ENCODE measurements around the gene KTN1. TPM values are rescaled to one million over a fixed set of nuclear protein-coding genes. Genes with fewer than 3 reads are reported as not detected.

The KTN1 gene
- total RNA-seq, 1 donor from 2014 or later = 155 TPM

DNA sequence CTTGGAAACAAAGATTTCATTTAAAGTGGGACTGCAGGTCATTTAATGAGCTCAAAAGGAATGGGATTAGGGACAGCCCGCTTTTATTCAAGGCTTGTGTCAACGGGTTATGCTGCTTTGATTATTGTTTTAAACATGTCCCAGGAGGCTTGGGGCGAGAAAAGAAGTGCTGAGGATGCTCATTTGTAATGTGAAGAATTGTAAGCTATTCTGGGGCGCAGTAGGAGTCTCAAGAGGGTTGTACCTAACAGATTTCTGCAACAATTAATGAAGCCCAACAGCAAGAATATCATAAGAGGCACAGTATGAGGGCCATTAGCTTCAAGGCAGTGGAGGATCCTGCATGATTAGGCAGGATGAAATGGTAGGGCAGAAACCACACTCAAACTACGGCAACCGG, 122.5 kb downstream of the KTN1 start:
- Mint-ChIP-seq H3K27ac (no peak overlapping the region), H3K27me3 (no peaks in the 10 kb centered on the region), H3K4me3 (ENCODE audit: low read depth) (no peak overlapping the region), H3K9me3 (ENCODE audit: low read depth) (no peaks in the 10 kb centered on the region), H3K4me1 (ENCODE audit: low read depth) (peaks cover 2% of the 10 kb centered on the region), H3K36me3 (ENCODE audit: insufficient read depth) (peaks cover 12% of the 10 kb centered on the region)
- no peak for DNase-seq (ENCODE audit: low spot score, unreplicated experiment)
- TF ChIP-seq, protein P1, sequence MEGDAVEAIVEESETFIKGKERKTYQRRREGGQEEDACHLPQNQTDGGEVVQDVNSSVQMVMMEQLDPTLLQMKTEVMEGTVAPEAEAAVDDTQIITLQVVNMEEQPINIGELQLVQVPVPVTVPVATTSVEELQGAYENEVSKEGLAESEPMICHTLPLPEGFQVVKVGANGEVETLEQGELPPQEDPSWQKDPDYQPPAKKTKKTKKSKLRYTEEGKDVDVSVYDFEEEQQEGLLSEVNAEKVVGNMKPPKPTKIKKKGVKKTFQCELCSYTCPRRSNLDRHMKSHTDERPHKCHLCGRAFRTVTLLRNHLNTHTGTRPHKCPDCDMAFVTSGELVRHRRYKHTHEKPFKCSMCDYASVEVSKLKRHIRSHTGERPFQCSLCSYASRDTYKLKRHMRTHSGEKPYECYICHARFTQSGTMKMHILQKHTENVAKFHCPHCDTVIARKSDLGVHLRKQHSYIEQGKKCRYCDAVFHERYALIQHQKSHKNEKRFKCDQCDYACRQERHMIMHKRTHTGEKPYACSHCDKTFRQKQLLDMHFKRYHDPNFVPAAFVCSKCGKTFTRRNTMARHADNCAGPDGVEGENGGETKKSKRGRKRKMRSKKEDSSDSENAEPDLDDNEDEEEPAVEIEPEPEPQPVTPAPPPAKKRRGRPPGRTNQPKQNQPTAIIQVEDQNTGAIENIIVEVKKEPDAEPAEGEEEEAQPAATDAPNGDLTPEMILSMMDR (IDR thresholded peaks at IDR 0.05; ENCODE audit: unreplicated experiment) = no peak

DNA sequence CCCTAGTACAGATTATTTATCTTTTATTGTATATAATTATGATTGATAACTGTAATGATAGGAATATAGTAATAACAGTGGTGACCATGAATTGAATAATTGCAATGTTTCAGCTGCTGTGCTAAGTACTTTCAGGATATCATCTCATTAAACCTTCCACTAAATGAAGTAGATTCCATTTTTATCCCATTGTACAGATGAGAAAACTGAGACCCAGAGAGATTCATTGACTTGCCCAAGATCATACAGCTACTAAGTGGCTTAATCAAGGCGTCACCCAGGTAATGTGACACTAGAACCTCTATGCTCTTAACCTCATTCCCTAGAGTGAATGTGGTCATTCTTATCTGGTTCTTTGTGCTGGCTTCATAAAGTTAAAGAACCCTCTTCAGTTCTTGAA, 124.6 kb downstream of the KTN1 start:
- Mint-ChIP-seq H3K9me3 (ENCODE audit: low read depth) (no peaks in the 10 kb centered on the region), H3K4me3 (ENCODE audit: low read depth) (no peak overlapping the region), H3K36me3 (ENCODE audit: insufficient read depth) (peaks cover 12% of the 10 kb centered on the region), H3K27me3 (no peaks in the 10 kb centered on the region), H3K4me1 (ENCODE audit: low read depth) (peaks cover 2% of the 10 kb centered on the region), H3K27ac (no peak overlapping the region)
- TF ChIP-seq, protein P1 (IDR thresholded peaks at IDR 0.05; ENCODE audit: unreplicated experiment) = no peak
- no peak for DNase-seq (ENCODE audit: low spot score, unreplicated experiment)

DNA sequence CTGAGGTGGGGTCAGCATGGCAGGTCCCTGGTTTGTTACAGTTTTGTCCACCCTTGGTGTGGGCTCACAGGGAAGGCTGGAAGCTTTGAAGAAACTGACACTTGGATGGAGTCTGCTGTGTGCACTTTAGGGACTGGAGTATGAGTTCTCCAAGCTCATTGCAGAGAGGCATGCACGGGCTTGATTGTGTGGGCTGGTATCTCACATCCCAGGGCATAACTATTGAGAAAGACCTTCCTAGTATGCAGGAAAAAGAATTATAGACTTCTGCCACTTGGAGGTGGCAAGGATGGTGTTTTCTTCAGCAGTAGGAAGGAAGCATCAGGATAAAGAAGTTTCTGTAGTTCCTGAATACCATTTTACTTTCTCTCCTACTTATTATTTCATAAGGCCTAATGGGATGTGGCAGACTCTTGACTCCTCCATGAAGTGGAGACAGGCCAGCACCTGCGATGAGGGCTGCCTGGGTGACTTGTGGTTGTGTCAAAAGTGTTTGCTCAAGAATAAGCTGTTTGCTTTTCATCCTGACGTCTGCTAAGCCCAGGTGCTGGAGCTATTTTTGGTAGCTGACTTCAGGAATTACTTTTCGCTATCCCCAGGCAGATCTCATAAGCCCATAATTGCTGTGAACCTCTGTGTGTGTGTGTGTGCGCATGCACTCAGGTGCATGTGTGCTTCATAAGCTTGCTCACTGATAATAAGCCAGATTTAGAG, 125.8 kb downstream of the KTN1 start:
- H3K9me3 Mint-ChIP-seq (ENCODE audit: low read depth) = no peaks in the 10 kb centered on the region
- H3K4me3 Mint-ChIP-seq (ENCODE audit: low read depth) = no peak overlapping the region
- DNase-seq (ENCODE audit: low spot score, unreplicated experiment) = no peak
- H3K4me1 Mint-ChIP-seq (ENCODE audit: low read depth) = peaks cover 2% of the 10 kb centered on the region
- peaks cover 9% of the 10 kb centered on the region for H3K36me3 Mint-ChIP-seq (ENCODE audit: insufficient read depth)
- TF ChIP-seq, protein P1 (IDR thresholded peaks at IDR 0.05; ENCODE audit: unreplicated experiment) = no peak
- no peaks in the 10 kb centered on the region for H3K27me3 Mint-ChIP-seq
- H3K27ac Mint-ChIP-seq = no peak overlapping the region

DNA sequence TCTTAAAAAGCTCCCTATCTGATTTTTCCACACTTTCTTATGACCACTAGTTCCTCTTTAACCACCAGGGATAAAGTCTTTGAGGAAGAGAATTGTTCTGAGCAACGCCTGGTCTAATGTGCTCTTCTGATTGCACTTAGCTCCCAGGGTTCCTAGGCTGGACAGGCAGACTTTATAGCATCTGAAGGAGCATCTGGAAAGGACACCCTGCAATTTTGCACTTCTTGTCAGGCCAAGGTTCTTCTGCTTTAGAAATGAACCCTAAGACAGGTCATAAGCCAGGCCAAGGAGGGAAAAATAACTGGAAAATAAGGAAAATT, 126.3 kb downstream of the KTN1 start:
- H3K4me3 Mint-ChIP-seq (ENCODE audit: low read depth) = no peak overlapping the region
- H3K9me3 Mint-ChIP-seq (ENCODE audit: low read depth) = no peaks in the 10 kb centered on the region
- TF ChIP-seq, protein P1 (IDR thresholded peaks at IDR 0.05; ENCODE audit: unreplicated experiment) = no peak
- no peaks in the 10 kb centered on the region for H3K27me3 Mint-ChIP-seq
- peaks cover 2% of the 10 kb centered on the region for H3K4me1 Mint-ChIP-seq (ENCODE audit: low read depth)
- H3K36me3 Mint-ChIP-seq (ENCODE audit: insufficient read depth) = peaks cover 5% of the 10 kb centered on the region
- no peak overlapping the region for H3K27ac Mint-ChIP-seq
- DNase-seq (ENCODE audit: low spot score, unreplicated experiment) = no peak

DNA sequence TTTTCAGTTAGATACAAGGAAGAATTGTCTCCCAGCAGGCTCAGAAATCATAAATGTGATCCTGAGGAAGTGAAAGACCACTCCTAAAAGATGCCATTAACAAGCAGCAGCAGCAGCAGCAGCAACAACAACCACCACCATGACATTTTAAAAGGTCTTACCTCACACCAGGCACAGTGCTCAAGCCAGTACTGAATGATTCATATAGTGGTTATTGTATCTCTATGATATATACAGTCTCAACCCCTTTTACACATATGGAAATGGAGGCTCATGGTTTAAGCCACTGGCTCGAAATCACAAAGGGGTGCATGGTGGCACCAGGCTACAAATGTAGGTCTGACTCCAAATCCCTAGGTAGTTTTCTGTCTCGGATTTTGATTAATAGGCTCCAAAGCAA, 126.9 kb downstream of the KTN1 start:
- Mint-ChIP-seq H3K9me3 (ENCODE audit: low read depth) (no peaks in the 10 kb centered on the region), H3K36me3 (ENCODE audit: insufficient read depth) (peaks cover 1% of the 10 kb centered on the region), H3K27me3 (no peaks in the 10 kb centered on the region), H3K4me1 (ENCODE audit: low read depth) (peaks cover 2% of the 10 kb centered on the region), H3K4me3 (ENCODE audit: low read depth) (no peak overlapping the region), H3K27ac (no peak overlapping the region)
- no peak for DNase-seq (ENCODE audit: low spot score, unreplicated experiment)
- TF ChIP-seq, protein P1 (IDR thresholded peaks at IDR 0.05; ENCODE audit: unreplicated experiment) = no peak
